Epithelial cell of esophagus (primary cell): ENCODE results near the gene DGAT2.

Experiments
- DNase-seq: peaks from one replicate; pipeline ENCODE4 v3.0.0; 2010; ENCODE audit warnings: low read depth
- H3K4me3 ChIP-seq: 2 replicates; pipeline ENCODE4 v1.5.1; 2011; ENCODE audit warnings: mild to moderate bottlenecking, low read length, control low read depth
- TF ChIP-seq, protein P1 (sequence below): IDR thresholded peaks from 2 replicates; pipeline ENCODE4 v1.5.1; 2011; ENCODE audit warnings: low read depth, mild to moderate bottlenecking, low read length, control low read depth, inconsistent platforms; ENCODE audit not compliant: insufficient read depth; ENCODE audit errors: missing control alignments

The DGAT2 gene

DNA sequence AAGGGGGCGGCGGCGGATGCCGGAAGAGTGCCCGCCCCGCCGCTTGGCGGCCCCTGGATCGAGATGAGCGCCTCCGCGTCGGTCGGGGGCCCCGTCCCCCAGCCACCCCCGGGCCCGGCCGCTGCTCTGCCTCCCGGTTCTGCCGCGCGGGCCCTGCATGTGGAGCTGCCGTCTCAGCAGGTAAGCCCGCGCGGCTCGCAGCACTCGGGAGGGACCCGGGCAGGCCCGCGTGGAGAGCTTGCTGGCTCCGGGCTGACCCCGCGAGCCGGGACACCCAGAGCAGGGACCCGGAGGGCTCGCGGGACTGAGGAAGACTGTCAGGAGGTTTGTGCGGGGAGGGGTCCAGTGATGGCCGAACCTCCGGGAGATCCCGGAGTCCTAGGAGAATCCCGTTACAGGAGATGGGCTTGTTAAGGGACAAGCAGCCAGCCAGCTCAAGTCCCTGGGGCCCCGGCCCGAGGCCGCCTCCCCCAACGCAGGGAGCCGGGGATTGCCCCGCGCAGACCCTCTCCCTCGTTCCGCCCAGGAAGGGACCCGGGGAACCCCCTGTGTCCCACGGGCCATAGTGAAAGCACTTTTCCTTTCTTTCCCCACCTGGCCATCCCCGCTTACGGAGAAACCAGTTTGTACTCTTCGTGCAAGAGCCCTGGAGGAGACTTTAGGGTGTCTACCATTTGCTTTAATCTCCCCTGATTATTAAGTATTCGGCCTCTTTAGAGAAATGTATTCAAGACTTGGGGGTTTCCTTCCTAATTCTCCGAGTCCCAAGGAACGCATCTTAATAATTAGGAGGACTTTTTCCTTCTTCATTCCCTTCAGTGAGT, 47.0 kb downstream of the DGAT2 start:
- peak overlapping the region; percentile 69 for H3K4me3 ChIP-seq
- no peak for DNase-seq
- TF ChIP-seq, protein P1, sequence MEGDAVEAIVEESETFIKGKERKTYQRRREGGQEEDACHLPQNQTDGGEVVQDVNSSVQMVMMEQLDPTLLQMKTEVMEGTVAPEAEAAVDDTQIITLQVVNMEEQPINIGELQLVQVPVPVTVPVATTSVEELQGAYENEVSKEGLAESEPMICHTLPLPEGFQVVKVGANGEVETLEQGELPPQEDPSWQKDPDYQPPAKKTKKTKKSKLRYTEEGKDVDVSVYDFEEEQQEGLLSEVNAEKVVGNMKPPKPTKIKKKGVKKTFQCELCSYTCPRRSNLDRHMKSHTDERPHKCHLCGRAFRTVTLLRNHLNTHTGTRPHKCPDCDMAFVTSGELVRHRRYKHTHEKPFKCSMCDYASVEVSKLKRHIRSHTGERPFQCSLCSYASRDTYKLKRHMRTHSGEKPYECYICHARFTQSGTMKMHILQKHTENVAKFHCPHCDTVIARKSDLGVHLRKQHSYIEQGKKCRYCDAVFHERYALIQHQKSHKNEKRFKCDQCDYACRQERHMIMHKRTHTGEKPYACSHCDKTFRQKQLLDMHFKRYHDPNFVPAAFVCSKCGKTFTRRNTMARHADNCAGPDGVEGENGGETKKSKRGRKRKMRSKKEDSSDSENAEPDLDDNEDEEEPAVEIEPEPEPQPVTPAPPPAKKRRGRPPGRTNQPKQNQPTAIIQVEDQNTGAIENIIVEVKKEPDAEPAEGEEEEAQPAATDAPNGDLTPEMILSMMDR: no peak

DNA sequence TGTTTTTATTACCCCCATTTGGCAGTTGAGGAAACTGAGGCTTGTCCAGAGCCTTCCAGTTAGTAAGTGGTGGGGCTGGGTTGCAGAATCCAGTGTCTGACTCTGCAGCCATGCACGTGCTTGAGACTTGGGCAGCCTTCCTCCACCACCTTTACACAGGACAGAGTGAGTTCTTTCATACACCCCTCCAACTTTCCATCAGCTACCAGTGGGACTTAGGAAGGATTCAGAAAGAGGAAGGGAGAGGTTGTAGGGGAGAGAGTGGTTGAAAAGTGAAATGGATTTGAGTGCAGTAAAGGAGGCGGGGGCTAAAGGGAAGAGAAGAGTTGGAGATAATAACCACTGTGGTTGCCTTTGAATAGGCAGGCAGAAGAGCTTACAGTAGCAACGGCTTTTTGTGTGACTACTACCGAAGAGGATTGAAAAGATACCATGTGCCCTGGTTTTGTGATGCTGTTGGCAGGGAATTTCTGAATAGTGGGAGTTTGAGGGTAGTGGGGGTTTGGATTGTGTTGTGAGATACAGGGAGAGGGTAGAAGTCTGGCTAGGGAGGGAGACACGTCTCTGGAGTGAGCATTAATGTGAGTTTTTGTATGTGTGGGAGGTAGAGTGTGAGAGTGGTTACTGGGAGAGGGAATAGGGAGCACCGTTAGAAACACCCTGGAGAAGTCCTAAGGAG, 48.1 kb downstream of the DGAT2 start:
- no peak for DNase-seq
- TF ChIP-seq, protein P1: no peak
- H3K4me3 ChIP-seq: peak overlapping the region; percentile 69

DNA sequence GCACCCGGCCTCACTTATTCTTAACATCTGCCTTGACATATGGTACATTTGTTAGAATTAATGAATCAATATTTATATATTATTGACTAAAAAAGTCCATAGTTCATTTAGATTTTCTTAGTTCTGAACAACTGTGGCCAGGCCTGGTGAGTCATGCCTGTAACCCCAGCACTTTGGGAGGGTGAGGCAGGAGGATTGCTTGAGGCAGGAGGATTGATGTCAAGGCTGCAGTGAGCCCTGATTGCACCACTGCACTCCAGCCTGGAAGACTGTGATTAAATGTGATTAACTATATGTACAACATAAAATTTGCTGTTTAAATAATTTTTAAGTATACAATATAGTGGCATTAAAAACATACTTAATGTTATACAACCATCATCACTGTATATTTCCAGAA, 52.1 kb downstream of the DGAT2 start:
- H3K4me3 ChIP-seq: no peak overlapping the region
- TF ChIP-seq, protein P1: no peak
- peak; percentile 73 for DNase-seq

DNA sequence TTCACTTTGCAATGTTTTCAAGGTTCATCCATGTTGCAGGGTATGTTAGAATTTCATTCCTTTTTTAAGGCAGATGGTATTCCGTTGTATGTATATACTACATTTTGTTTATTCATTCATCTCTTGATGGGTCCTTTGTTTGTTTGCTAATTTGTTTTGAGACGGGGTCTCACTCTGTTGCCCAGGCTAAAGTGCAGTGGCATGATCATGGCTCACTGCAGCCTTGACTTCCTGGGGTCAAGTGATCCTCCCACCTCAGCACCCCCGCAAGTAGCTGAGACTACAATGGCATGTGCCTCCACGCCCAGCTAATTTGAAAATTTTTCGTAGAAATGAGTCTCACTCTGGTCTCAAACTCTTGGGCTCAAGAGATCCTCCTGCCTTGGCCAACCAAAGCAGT, 52.6 kb downstream of the DGAT2 start:
- no peak for DNase-seq
- no peak overlapping the region for H3K4me3 ChIP-seq
- TF ChIP-seq, protein P1: no peak

DNA sequence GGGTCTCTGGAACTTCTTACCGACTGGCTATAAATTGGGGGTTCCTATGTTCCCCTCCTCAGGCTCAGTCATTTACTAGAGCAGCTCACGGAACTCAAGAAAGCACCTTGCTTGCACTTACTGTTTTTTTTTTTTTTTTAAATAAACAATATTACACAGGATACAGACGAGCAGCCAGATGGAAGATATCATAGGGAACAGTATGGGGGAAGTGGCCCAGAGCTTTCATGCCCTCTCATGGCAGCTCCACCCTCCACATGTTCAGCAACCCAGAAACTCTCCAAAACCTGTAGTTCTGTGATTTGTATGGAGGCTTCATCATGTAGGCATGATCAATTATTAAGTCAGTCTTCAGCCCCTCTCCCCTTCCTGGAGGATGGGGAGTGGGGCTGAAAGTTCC, 54.0 kb downstream of the DGAT2 start:
- no peak for DNase-seq
- no peak overlapping the region for H3K4me3 ChIP-seq
- TF ChIP-seq, protein P1: no peak

DNA sequence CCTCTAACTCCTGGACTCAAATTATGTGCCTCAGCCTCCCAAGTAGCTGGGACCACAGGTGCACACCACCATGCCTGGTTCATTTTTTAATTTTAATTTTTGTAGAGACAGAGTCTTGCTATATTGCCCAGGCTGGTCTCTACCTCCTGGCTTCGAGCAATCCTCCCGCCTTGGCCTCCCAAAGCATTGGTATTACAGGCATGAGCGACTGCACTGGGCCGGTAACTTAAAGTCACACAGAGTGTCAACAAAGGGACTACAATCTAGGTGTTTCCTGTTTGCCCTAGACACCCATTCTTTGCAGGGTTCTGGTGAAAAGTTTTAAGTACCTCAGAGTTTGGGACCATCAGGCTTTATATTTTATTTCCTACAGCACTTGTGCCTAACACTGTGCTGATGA, 54.8 kb downstream of the DGAT2 start:
- H3K4me3 ChIP-seq: no peak overlapping the region
- TF ChIP-seq, protein P1: no peak
- no peak for DNase-seq

DNA sequence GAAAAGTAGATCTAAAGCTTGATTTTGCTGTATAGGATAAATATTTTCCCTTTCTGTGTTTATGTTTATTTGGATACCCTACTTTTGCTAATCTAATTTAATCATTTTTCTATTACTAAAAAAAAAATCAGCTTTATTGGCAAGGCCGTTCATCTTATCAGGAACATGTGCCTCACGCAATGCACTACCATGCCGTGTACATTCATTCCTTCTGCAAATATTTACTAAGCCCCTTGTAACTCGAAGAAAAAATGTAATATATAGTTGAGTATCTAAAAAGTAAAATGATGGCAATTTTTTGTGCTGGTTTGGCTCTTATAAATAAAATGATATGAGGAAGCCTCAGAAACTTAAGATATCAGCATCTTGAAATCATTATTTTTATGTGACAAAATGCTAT, 55.4 kb downstream of the DGAT2 start:
- no peak overlapping the region for H3K4me3 ChIP-seq
- TF ChIP-seq, protein P1: no peak
- no peak for DNase-seq
